ENCODE results near the gene PCDHGA6. TPM values are rescaled to one million over a fixed set of nuclear protein-coding genes. Genes with fewer than 3 reads are reported as not detected.
"Not testable (repeated sequence)": the region's sequence is repeated elsewhere in the genome, so short reads cannot be mapped to it uniquely, and the experiment has no call there.

PCDHGA6 gene
- total RNA-seq, 2 experiments from 2014 or later: 0.28 to 0.33 TPM

DNA sequence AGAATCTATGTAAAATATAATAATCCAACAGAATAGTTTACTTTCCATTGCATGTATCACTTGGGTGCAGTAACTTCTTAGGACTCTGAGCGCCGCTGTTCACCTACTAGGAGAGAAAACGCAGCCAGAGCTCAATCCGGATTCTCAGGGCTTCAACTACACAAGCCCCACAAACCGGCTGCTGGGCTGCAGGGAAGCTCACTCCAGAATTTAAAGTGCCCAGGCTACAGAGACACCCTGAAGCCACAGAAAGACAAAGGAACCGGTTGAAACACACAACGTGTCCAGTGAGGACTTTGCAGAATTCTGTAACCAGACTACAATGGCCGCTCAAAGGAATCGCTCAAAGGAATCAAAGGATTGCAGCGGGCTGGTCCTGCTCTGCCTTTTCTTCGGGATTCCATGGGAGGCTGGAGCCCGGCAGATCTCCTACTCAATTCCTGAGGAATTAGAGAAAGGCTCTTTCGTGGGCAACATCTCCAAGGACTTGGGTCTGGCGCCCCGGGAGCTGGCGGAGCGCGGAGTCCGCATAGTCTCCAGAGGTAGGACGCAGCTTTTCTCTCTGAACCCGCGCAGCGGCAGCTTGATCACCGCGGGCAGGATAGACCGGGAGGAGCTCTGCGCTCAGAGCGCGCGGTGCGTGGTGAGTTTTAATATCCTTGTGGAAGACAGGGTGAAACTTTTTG, 39.3 kb downstream of the PCDHGA6 start, which contains the start of gene PCDHGA10:
TSS of gene PCDHGA10 (plus strand) at position 134 of the 686 bp plus-strand sequence. CDS start at position 323, 189 bp downstream.
- Mint-ChIP-seq H3K27me3 (peaks cover 66% of the 10 kb centered on the region), H3K9me3 (peaks cover 10% of the 10 kb centered on the region), H3K4me3 (peak within 1 kb of the TSS; percentile 80), H3K4me1 (peaks cover 4% of the 10 kb centered on the region), H3K27ac (no peak within 1 kb of the TSS), H3K36me3 (peaks cover 6% of the 10 kb centered on the region)
- ATAC-seq (ENCODE audit: low read depth) (peak; percentile 75), DNase-seq (no peak)
- POLR2A ChIA-PET: no interaction called here

DNA sequence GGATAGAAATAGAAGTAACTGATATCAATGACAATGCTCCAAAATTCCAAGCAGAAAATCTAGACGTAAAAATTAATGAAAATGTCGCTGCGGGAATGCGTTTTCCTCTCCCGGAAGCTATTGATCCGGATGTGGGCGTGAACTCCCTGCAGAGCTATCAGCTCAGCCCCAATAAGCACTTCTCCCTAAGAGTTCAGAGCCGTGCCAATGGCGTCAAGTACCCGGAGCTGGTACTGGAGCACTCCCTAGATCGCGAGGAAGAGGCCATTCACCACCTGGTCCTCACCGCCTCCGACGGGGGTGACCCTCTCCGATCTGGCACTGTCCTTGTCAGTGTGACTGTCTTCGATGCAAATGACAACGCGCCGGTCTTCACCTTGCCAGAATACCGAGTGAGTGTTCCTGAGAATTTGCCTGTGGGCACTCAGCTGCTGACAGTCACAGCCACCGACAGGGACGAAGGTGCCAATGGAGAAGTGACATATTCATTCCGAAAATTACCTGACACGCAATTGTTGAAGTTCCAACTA, 39.9 kb downstream of the PCDHGA6 start:
- POLR2A ChIA-PET: no interaction called here
- Mint-ChIP-seq H3K27me3 (peaks cover 68% of the 10 kb centered on the region), H3K4me1 (peaks cover 6% of the 10 kb centered on the region), H3K36me3 (peaks cover 8% of the 10 kb centered on the region), H3K27ac (no peak overlapping the region), H3K9me3 (peaks cover 15% of the 10 kb centered on the region), H3K4me3 (peak overlapping the region; percentile 80)
- DNase-seq (no peak), ATAC-seq (ENCODE audit: low read depth) (no peak)

DNA sequence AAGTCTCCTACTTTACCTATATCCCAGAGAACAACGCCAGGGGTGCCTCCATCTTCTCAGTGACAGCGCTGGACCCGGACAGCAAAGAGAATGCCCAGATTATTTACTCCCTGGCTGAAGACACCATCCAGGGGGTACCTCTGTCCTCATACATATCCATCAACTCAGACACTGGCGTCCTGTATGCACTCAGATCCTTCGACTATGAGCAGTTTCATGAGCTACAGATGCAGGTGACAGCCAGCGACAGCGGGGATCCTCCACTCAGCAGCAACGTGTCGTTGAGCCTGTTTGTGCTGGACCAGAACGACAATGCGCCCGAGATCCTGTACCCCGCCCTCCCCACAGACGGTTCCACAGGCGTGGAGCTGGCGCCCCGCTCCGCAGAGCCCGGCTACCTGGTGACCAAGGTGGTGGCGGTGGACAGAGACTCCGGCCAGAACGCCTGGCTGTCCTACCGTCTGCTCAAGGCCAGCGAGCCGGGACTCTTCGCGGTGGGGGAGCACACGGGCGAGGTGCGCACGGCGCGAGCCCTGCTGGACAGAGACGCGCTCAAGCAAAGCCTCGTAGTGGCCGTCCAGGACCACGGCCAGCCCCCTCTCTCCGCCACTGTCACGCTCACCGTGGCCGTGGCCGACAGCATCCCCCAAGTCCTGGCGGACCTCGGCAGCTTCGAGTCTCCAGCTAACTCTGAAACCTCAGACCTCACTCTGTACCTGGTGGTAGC, 41.0 kb downstream of the PCDHGA6 start:
- peaks cover 12% of the 10 kb centered on the region for H3K9me3 Mint-ChIP-seq
- POLR2A ChIA-PET; DNase-seq; ATAC-seq (ENCODE audit: low read depth); H3K36me3 Mint-ChIP-seq; H3K4me1 Mint-ChIP-seq: not testable (repeated sequence)
- peak overlapping the region; percentile 37 for H3K27ac Mint-ChIP-seq
- peaks cover 66% of the 10 kb centered on the region for H3K27me3 Mint-ChIP-seq
- H3K4me3 Mint-ChIP-seq: peak overlapping the region; percentile 23

DNA sequence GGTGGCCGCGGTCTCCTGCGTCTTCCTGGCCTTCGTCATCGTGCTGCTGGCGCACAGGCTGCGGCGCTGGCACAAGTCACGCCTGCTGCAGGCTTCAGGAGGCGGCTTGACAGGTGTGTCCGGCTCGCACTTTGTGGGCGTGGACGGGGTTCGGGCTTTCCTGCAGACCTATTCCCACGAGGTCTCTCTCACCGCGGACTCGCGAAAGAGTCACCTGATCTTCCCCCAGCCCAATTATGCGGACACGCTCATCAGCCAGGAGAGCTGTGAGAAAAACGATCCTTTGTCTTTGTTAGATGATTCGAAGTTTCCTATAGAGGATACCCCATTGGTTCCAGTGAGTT, 41.6 kb downstream of the PCDHGA6 start:
- H3K4me3 Mint-ChIP-seq; DNase-seq; H3K36me3 Mint-ChIP-seq; POLR2A ChIA-PET; H3K4me1 Mint-ChIP-seq; ATAC-seq (ENCODE audit: low read depth); H3K27ac Mint-ChIP-seq: not testable (repeated sequence)
- Mint-ChIP-seq H3K27me3 (peaks cover 66% of the 10 kb centered on the region), H3K9me3 (peaks cover 14% of the 10 kb centered on the region)

DNA sequence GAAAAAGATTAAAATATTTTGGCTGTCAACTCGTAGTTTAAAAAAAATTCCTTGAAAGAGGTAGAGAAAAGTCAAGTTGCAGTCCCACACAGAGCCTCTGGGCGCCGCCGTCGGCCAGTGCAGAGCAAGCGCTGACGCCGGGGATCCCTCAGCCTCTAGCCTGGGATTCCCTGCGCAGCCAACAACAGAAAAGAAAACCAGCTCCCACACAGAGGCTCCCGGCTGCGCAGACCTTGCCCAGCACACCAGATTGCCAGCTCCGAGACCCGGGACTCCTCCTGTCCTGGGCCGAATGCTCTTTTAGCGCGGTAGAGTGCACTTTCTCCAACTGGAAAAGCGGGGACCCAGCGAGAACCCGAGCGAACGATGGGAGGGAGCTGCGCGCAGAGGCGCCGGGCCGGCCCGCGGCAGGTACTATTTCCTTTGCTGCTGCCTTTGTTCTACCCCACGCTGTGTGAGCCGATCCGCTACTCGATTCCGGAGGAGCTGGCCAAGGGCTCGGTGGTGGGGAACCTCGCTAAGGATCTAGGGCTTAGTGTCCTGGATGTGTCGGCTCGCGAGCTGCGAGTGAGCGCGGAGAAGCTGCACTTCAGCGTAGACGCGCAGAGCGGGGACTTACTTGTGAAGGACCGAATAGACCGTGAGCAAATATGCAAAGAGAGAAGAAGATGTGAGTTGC, 43.9 kb downstream of the PCDHGA6 start, which contains the start of gene PCDHGB7:
TSS of gene PCDHGB7 (plus strand) at position 184 of the 679 bp plus-strand sequence. CDS start at position 367, 183 bp downstream.
- POLR2A ChIA-PET, H3K36me3 Mint-ChIP-seq, DNase-seq: not testable (repeated sequence)
- peak; percentile 52 for ATAC-seq (ENCODE audit: low read depth)
- peak within 1 kb of the TSS; percentile 71 for H3K4me3 Mint-ChIP-seq
- H3K4me1 Mint-ChIP-seq: peaks cover 18% of the 10 kb centered on the region
- peak within 1 kb of the TSS; percentile 54 for H3K27ac Mint-ChIP-seq
- peaks cover 15% of the 10 kb centered on the region for H3K9me3 Mint-ChIP-seq
- H3K27me3 Mint-ChIP-seq: peaks cover 80% of the 10 kb centered on the region

DNA sequence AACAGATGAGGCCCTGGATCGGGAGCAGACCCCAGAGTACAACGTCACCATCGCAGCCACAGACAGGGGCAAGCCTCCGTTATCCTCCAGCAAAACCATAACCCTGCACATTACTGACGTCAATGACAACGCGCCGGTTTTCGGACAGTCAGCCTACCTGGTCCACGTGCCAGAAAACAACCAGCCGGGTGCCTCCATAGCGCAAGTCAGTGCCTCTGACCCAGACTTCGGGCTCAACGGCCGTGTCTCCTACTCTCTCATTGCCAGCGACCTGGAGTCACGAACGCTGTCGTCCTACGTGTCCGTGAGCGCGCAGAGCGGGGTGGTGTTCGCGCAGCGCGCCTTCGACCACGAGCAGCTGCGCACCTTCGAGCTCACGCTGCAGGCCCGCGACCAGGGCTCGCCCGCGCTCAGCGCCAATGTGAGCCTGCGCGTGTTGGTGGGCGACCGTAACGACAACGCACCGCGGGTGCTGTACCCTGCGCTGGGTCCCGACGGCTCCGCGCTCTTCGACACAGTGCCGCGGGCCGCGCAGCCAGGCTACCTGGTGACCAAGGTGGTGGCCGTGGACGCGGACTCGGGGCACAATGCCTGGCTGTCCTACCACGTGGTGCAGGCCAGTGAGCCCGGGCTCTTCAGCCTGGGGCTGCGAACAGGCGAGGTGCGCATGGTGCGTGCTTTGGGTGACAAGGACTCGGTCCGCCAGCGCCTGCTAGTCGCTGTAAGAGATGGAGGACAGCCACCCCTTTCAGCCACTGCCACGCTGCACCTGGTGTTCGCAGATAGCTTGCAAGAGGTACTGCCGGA, 45.6 kb downstream of the PCDHGA6 start:
- ATAC-seq (ENCODE audit: low read depth): no peak
- POLR2A ChIA-PET: no interaction called here
- Mint-ChIP-seq H3K4me1 (peaks cover 16% of the 10 kb centered on the region), H3K36me3 (peaks cover 6% of the 10 kb centered on the region), H3K9me3 (peaks cover 20% of the 10 kb centered on the region), H3K4me3 (peak overlapping the region; percentile 4), H3K27me3 (peaks cover 77% of the 10 kb centered on the region), H3K27ac (no peak overlapping the region)
- DNase-seq: no peak

DNA sequence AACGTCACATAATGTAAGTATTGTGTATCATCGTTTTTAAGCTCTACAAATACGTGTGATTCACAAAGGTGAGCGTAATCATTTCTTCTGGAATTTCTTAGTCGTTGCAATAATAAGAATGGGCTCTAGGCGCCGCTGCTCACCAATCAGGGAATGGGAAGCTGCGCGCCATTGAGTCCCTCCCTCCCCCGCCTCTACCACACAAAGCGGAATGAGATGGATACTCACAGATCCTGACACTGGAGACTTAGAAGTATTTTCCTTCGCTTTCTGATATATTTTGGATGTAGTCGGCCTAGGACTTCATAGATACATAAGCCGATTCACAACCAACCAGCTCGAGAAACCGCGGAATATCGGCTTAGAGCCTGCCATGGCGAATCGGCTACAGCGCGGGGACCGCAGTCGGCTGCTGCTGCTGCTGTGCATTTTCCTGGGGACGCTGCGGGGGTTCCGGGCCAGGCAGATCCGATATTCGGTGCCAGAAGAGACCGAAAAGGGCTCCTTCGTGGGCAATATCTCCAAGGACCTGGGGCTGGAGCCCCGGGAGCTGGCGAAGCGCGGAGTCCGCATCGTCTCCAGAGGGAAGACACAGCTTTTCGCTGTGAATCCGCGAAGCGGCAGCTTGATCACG, 47.3 kb downstream of the PCDHGA6 start, which contains the start of gene PCDHGA11:
TSS of gene PCDHGA11 (plus strand) at position 197 of the 634 bp plus-strand sequence. CDS start at position 374, 177 bp downstream.
- ATAC-seq (ENCODE audit: low read depth) (peak; percentile 48), DNase-seq (no peak)
- peaks cover 20% of the 10 kb centered on the region for H3K9me3 Mint-ChIP-seq
- peak within 1 kb of the TSS; percentile 81 for H3K4me3 Mint-ChIP-seq
- peaks cover 4% of the 10 kb centered on the region for H3K36me3 Mint-ChIP-seq
- POLR2A ChIA-PET: interaction anchor here (1.4 kb wide), 1 partner anchor 100 kb away, joined by 5 read pairs; the partner anchor contains the start of gene TAF7
- peaks cover 76% of the 10 kb centered on the region for H3K27me3 Mint-ChIP-seq
- peak within 1 kb of the TSS; percentile 34 for H3K27ac Mint-ChIP-seq
- H3K4me1 Mint-ChIP-seq: peaks cover 16% of the 10 kb centered on the region

DNA sequence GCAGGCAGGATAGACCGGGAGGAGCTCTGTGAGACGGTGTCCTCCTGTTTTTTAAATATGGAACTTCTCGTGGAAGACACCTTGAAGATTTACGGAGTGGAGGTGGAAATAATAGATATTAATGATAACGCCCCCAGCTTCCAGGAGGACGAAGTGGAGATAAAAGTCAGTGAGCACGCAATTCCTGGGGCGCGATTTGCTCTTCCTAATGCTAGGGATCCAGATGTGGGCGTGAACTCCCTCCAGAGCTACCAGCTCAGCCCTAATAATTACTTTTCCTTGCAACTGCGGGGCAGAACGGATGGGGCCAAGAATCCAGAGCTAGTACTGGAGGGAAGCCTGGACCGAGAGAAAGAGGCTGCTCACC, 47.8 kb downstream of the PCDHGA6 start:
- Mint-ChIP-seq H3K4me3 (peak overlapping the region; percentile 81), H3K4me1 (peaks cover 16% of the 10 kb centered on the region), H3K9me3 (peaks cover 20% of the 10 kb centered on the region), H3K27me3 (peaks cover 73% of the 10 kb centered on the region), H3K27ac (no peak overlapping the region), H3K36me3 (peaks cover 4% of the 10 kb centered on the region)
- no peak for ATAC-seq (ENCODE audit: low read depth)
- DNase-seq: no peak
- POLR2A ChIA-PET: interaction anchor here (1.4 kb wide), 1 partner anchor 101 kb away, joined by 5 read pairs; the partner anchor contains the start of gene TAF7

DNA sequence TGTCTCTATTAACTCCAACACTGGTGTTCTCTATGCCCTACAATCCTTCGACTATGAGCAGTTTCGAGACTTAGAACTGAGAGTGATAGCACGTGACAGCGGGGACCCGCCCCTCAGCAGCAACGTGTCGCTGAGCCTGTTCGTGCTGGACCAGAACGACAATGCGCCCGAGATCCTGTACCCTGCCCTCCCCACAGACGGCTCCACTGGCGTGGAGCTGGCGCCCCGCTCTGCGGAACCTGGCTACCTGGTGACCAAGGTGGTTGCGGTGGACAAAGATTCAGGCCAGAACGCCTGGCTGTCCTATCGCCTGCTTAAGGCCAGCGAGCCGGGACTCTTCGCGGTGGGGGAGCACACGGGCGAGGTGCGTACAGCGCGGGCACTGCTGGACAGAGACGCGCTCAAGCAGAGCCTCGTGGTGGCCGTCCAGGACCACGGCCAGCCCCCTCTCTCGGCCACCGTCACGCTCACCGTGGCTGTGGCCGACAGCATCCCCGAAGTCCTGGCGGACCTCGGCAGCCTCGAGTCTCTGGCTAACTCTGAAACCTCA, 49.1 kb downstream of the PCDHGA6 start:
- Mint-ChIP-seq H3K36me3 (peaks cover 4% of the 10 kb centered on the region), H3K9me3 (peaks cover 20% of the 10 kb centered on the region), H3K27me3 (peaks cover 67% of the 10 kb centered on the region), H3K4me1 (peaks cover 16% of the 10 kb centered on the region), H3K27ac (no peak overlapping the region), H3K4me3 (no peak overlapping the region)
- no peak for ATAC-seq (ENCODE audit: low read depth)
- POLR2A ChIA-PET: no interaction called here
- no peak for DNase-seq

DNA sequence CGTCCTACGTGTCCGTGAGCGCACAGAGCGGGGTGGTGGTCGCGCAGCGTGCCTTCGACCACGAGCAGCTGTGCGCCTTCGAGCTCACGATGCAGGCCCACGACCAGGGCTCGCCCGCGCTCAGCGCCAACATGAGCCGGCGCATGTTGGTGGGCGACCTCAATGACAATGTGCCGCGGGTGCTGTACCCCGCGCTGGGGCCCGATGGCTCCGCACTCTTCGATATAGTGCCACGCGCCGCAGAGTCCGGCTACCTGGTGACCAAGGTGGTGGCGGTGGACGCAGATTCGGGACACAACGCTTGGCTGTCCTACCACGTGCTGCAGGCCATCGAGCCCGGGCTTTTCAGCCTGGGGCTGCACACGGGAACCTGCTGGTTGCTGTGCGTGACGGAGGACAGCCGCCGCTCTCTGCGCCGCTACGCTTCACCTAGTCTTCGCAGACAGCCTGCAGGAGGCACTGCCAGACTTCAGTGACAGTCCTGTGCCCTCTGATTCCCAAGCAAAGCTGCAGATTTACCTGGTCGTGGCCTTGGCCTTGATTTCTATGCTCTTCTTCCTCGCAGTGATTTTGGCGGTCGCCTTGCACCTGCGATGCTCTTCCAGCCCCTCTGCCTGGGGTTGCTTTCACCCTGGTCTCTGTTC, 54.2 kb downstream of the PCDHGA6 start:
- DNase-seq (no peak), ATAC-seq (ENCODE audit: low read depth) (no peak)
- Mint-ChIP-seq H3K36me3 (peaks cover 6% of the 10 kb centered on the region), H3K4me1 (peaks cover 10% of the 10 kb centered on the region), H3K4me3 (no peak overlapping the region), H3K27ac (no peak overlapping the region), H3K9me3 (peaks cover 13% of the 10 kb centered on the region), H3K27me3 (peaks cover 43% of the 10 kb centered on the region)
- POLR2A ChIA-PET: no interaction called here
